Gastroesophageal sphincter (tissue), 4 donors: Measurements from ENCODE around the gene GSTM1. TPM values are rescaled to one million over a fixed set of nuclear protein-coding genes. Genes with fewer than 3 reads are reported as not detected.

ENCODE experiments used
- ATAC-seq: fragments of 150-250 bp; one replicate; pipeline ENCODE4 v1.9.1; 2016; ENCODE audit warnings: mild to moderate bottlenecking, moderate library complexity
- H3K27ac ChIP-seq, 4 donors: fragments of 200-600 bp; sonication (generic) in 3 of 4; 1 replicate in 3 of 4; 2 replicates in 1 of 4; pipeline ENCODE4 v1.5.1; 2016 to 2019
- H3K27me3 ChIP-seq: fragments of 200-600 bp; sonication (generic); one replicate; pipeline ENCODE4 v1.5.1; 2019
- H3K36me3 ChIP-seq, 2 donors: fragments of 200-600 bp; sonication (generic); one replicate each; pipeline ENCODE4 v1.5.1; 2019; ENCODE audit warnings: control low read depth in 1 of 2
- H3K4me1 ChIP-seq, 3 donors: fragments of 200-600 bp; sonication (generic); 1 replicate in 2 of 3; 2 replicates in 1 of 3; pipeline ENCODE4 v1.5.1; 2016 to 2019; ENCODE audit warnings: control low read depth in 2 of 3
- H3K4me3 ChIP-seq, 2 donors: fragments of 200-600 bp; sonication (generic); one replicate each; pipeline ENCODE4 v1.5.1; 2019; ENCODE audit warnings: mild to moderate bottlenecking in 1 of 2, moderate library complexity in 1 of 2
- H3K9me3 ChIP-seq, 3 donors: fragments of 200-600 bp; sonication (generic); one replicate each; pipeline ENCODE4 v1.5.1; 2017 to 2019; ENCODE audit warnings: control low read depth in 2 of 3
- EP300 ChIP-seq: sonication (generic); formaldehyde crosslinking; IDR thresholded peaks from one replicate; pipeline ENCODE4 v1.6.1; 2017; ENCODE audit warnings: antibody characterized with exemption, mild to moderate bottlenecking
- POLR2A ChIP-seq, 2 donors: fragments of 450-650 bp; IDR thresholded peaks; one replicate each; pipeline ENCODE4 v1.6.1; 2017; ENCODE audit warnings: antibody characterized with exemption in 2 of 2, mild to moderate bottlenecking in 2 of 2, moderate library complexity in 1 of 2
- POLR2AphosphoS5 ChIP-seq: sonication (generic); formaldehyde crosslinking; IDR thresholded peaks from one replicate; pipeline ENCODE4 v1.6.1; 2017; ENCODE audit warnings: antibody characterized with exemption
- WGBS, 2 donors: methylation state at CpG; one replicate each; pipeline ENCODE4 v1.1.5; 2018; ENCODE audit warnings: low coverage in 1 of 2; 5-methylcytosine and 5-hydroxymethylcytosine counted together
- total RNA-seq, 4 donors: library from RNA; depleted of rRNA; stranded (reverse); fragments of >200 nt; gene quantifications; one replicate each; pipeline ENCODE4 v1.1.0, GENCODE V29; 2016
- TF ChIP-seq, protein P1 (sequence below), 4 experiments: fragments of 200-600 bp in 2 of 4; fragments of 450-650 bp in 2 of 4; sonication (generic) in 1 of 4; IDR thresholded peaks; one replicate each; pipeline ENCODE4 v1.5.1; 2017 to 2019; ENCODE audit warnings: antibody characterized with exemption in 4 of 4, mild to moderate bottlenecking in 2 of 4, moderate library complexity in 2 of 4

Gene GSTM1
- total RNA-seq, 4 donors from 2014 or later, result 33.1 TPM; not detected in 3

DNA sequence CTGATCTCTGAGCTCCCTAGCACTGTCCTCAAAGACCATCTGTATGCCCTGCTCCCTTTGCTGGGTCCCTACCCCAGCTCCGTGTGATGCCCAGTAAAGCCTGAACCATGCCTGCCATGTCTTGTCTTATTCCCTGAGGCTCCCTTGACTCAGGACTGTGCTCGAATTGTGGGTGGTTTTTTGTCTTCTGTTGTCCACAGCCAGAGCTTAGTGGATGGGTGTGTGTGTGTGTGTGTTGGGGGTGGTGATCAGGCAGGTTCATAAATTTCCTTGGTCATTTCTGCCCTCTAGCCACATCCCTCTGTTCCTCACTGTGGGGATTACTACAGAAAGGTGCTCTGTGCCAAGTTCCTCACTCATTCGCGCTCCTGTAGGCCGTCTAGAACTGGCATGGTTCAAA is 30.1 kb downstream of the GSTM1 start:
- Histone ChIP-seq H3K27ac (no peak overlapping the region), H3K9me3 (no peaks in the 10 kb centered on the region), H3K27me3 (no peaks in the 10 kb centered on the region), H3K4me1 (no peaks in the 10 kb centered on the region), H3K4me3 (no peak overlapping the region), H3K36me3 (no peaks in the 10 kb centered on the region)
- TF ChIP-seq, protein P1, sequence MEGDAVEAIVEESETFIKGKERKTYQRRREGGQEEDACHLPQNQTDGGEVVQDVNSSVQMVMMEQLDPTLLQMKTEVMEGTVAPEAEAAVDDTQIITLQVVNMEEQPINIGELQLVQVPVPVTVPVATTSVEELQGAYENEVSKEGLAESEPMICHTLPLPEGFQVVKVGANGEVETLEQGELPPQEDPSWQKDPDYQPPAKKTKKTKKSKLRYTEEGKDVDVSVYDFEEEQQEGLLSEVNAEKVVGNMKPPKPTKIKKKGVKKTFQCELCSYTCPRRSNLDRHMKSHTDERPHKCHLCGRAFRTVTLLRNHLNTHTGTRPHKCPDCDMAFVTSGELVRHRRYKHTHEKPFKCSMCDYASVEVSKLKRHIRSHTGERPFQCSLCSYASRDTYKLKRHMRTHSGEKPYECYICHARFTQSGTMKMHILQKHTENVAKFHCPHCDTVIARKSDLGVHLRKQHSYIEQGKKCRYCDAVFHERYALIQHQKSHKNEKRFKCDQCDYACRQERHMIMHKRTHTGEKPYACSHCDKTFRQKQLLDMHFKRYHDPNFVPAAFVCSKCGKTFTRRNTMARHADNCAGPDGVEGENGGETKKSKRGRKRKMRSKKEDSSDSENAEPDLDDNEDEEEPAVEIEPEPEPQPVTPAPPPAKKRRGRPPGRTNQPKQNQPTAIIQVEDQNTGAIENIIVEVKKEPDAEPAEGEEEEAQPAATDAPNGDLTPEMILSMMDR (IDR thresholded peaks at IDR 0.05), result no peak
- TF ChIP-seq EP300, result no peak
- no peak for TF ChIP-seq POLR2AphosphoS5
- 80 to 83% methylated on average over 2 to 5 of the region's 5 CpGs for WGBS, 2 donors
- no peak for ATAC-seq

DNA sequence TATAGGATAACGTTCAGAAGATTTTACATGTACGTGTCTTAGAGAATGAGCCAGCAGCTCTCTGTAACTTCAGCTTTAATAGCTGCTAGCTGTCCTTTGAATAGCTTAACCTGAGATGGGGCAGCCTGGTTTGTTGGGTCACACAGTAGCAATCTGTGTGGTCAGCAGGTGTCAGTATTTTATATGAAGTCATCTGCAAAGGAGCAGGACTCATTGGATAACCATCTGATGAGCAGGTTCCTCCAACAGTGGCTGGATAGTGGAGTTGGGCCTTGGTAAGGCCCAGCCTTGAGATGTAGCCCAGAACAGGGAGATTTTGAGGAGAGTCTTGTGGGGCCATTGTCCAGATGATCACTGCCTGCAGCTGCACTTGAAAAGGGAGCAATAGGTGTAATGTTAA is 30.9 kb downstream of the GSTM1 start:
- H3K36me3 ChIP-seq, result no peaks in the 10 kb centered on the region
- H3K4me1 ChIP-seq, result no peaks in the 10 kb centered on the region
- TF ChIP-seq POLR2A (IDR thresholded peaks at IDR 0.05) (no peak), EP300 (no peak), POLR2AphosphoS5 (no peak)
- TF ChIP-seq, protein P1 (IDR thresholded peaks at IDR 0.05), result no peak
- ATAC-seq, result no peak
- WGBS, 2 donors, result 100% methylated on average over 2 of the region's 2 CpGs; no CpG with 5 or more reads in 1 of the 2 donors
- H3K27ac ChIP-seq, result no peak overlapping the region
- H3K4me3 ChIP-seq, result no peak overlapping the region
- no peaks in the 10 kb centered on the region for H3K9me3 ChIP-seq
- H3K27me3 ChIP-seq, result no peaks in the 10 kb centered on the region

DNA sequence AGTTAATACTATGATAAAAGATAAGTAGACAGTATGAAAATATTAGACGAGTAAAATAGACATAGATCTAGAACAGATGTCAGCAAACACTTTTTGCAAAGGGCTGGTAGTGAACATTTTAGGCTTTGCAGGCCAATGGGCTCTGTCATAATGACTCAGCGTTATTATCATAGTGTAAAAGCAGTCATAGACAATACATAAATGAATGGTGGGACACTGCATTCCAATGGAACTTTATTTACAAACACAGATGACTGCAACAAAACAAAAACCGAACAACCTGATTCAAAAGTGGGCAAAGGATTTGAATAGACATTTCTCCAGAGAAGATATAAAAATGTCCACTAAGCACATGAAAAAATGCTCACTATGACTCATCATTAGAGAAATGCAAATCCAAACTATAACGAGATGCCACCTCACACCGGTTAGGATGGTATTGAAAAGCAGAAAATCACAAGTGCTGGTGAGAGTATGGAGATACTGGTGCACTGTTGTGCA is 31.8 kb downstream of the GSTM1 start:
- no peak for TF ChIP-seq EP300
- TF ChIP-seq, protein P1 (IDR thresholded peaks at IDR 0.05), result no peak
- TF ChIP-seq POLR2A (IDR thresholded peaks at IDR 0.05), result no peak
- no peak for TF ChIP-seq POLR2AphosphoS5
- H3K27me3 ChIP-seq, result no peaks in the 10 kb centered on the region
- no peak for ATAC-seq
- H3K36me3 ChIP-seq, result no peaks in the 10 kb centered on the region
- WGBS, 2 donors, result 65 to 75% methylated on average over 5 of the region's 5 CpGs
- H3K27ac ChIP-seq, result no peak overlapping the region
- no peaks in the 10 kb centered on the region for H3K4me1 ChIP-seq
- no peaks in the 10 kb centered on the region for H3K9me3 ChIP-seq
- no peak overlapping the region for H3K4me3 ChIP-seq

DNA sequence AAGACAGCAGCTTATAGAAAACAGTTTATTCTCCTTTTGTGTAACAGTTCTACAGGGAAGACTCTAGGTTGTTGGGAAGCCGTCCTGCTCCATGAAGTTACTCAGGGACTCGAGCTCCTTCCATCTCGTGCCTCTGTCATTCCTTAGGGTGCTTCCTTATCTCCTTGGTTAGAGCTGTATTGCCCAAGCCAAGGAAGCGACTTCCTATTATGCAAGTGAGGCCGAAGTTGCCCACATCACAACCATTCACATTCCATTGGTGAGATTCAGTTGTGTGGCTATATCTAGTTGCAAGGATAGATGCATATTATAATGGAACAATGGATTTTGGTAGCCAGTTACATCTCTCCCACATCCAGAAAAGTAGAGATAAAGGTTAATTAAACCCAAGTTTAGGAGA is 33.4 kb downstream of the GSTM1 start:
- Histone ChIP-seq H3K4me3 (no peak overlapping the region), H3K9me3 (no peaks in the 10 kb centered on the region), H3K27me3 (no peaks in the 10 kb centered on the region), H3K36me3 (no peaks in the 10 kb centered on the region), H3K4me1 (no peaks in the 10 kb centered on the region), H3K27ac (no peak overlapping the region)
- ATAC-seq, result no peak
- TF ChIP-seq POLR2A (IDR thresholded peaks at IDR 0.05), result no peak
- no peak for TF ChIP-seq POLR2AphosphoS5
- no peak for TF ChIP-seq EP300
- TF ChIP-seq, protein P1 (IDR thresholded peaks at IDR 0.05), result no peak
- WGBS, 2 donors, result 78 to 96% methylated on average over 4 to 5 of the region's 5 CpGs

DNA sequence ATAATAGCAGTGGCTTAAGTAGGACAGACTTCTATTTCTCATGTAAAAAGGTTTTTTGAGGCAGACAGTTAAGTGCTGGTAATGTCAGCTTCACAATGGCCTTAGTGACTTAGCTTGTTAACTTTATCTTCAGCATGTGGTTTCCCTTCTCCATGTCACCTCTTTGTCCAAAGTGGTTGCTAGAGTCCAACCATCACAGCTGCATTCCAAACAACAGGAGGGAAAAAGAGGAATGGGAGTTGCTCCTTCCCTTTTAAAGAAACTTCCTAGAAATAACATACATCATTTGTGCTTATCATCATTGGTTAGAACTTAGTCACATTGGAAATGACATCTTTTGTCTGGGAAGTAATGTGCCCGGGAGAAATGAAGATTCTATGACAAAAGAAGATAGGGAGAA is 34.4 kb downstream of the GSTM1 start:
- Histone ChIP-seq H3K27me3 (no peaks in the 10 kb centered on the region), H3K27ac (no peak overlapping the region), H3K36me3 (no peaks in the 10 kb centered on the region), H3K9me3 (no peaks in the 10 kb centered on the region), H3K4me1 (no peaks in the 10 kb centered on the region), H3K4me3 (no peak overlapping the region)
- TF ChIP-seq POLR2A (IDR thresholded peaks at IDR 0.05) (no peak), EP300 (no peak), POLR2AphosphoS5 (no peak)
- TF ChIP-seq, protein P1 (IDR thresholded peaks at IDR 0.05), result no peak
- 82 to 100% methylated on average over 1 of the region's 1 CpG for WGBS, 2 donors
- no peak for ATAC-seq
